GM12878 (cell line): Measurements from ENCODE around the gene C18orf63. TPM values are rescaled to one million over a fixed set of nuclear protein-coding genes. Genes with fewer than 3 reads are reported as not detected.

ENCODE experiments used
- ATAC-seq: fragments of 200-7000 bp; cut with Tn5 transposase; 3 replicates; pipeline ENCODE4 v1.9.1; 2020; ENCODE audit warnings: mild to moderate bottlenecking, moderate library complexity
- BruUV-seq: library from RNA; stranded (reverse); fragments of 400-500 nt; replicated peaks from 2 replicates; lab custom pipeline; 2021; lab: Mats Ljungman, UMichigan
- CTCF ChIA-PET: fragments of 300-600 bp; sonication (Branson Sonifier 250); formaldehyde crosslinking; extraction: SDS; loops from one replicate; lab custom pipeline; 2021; ENCODE audit warnings: inconsistent platforms; lab: Yijun Ruan, JAX
- POLR2A ChIA-PET: fragments of 350-600 bp; formaldehyde crosslinking; extraction: SDS; loops from one replicate; lab custom pipeline; 2021; ENCODE audit warnings: inconsistent platforms; lab: Charles Lee
- RAD21 ChIA-PET: fragments of 300-600 bp; sonication (Branson Sonifier 250); formaldehyde crosslinking; loops from one replicate; lab custom pipeline; 2023; ENCODE audit warnings: antibody characterized with exemption; ENCODE audit not compliant: unreplicated experiment; lab: Charles Lee
- SMC1A ChIA-PET: fragments of 300-600 bp; sonication (Branson Sonifier 250); formaldehyde crosslinking; loops from one replicate; lab custom pipeline; 2023; ENCODE audit not compliant: unreplicated experiment, uncharacterized antibody; lab: Charles Lee
- DNase-seq: peaks from one replicate; pipeline ENCODE4 v3.0.0-alpha.2; 2011; ENCODE audit warnings: low read depth, low spot score
- FAIRE-seq: peaks from 3 replicates; lab custom pipeline; 2011; peaks lifted over from hg19 to GRCh38; lab: Jason Lieb, UNC
- H2AFZ ChIP-seq: 2 replicates; pipeline ENCODE4 v1.6.0; 2011; ENCODE audit warnings: low read depth, low read length, control low read depth; ENCODE audit not compliant: control insufficient read depth
- H3K27ac ChIP-seq: 2 replicates; pipeline ENCODE4 v1.5.1; 2011; ENCODE audit warnings: control low read depth; ENCODE audit not compliant: control insufficient read depth, insufficient read depth
- H3K27me3 ChIP-seq, 2 experiments: replicated peaks in 1 of 2; 2 replicates each; pipeline versions ENCODE4 v1.6.0 to v1.6.1; 2011; ENCODE audit warnings: low read length in 1 of 2; ENCODE audit not compliant: control insufficient read depth in 2 of 2, insufficient read depth in 2 of 2
- H3K36me3 ChIP-seq, 2 experiments: 2 replicates each; pipeline ENCODE4 v1.5.1; 2011; ENCODE audit warnings: low read length in 1 of 2; ENCODE audit not compliant: control insufficient read depth in 2 of 2, insufficient read depth in 2 of 2
- H3K4me1 ChIP-seq: 2 replicates; pipeline ENCODE4 v1.6.1; 2011; ENCODE audit warnings: mild to moderate bottlenecking, low read length, moderate library complexity, mixed read lengths; ENCODE audit not compliant: control insufficient read depth, insufficient read depth
- H3K4me2 ChIP-seq: 2 replicates; pipeline ENCODE4 v1.6.0; 2011; ENCODE audit warnings: control low read depth; ENCODE audit not compliant: control insufficient read depth, insufficient read depth
- H3K4me3 ChIP-seq: fragments of 200-600 bp; sonication (generic); 2 replicates; pipeline ENCODE4 v1.5.1; 2016
- H3K79me2 ChIP-seq: 2 replicates; pipeline ENCODE4 v1.6.0; 2011; ENCODE audit warnings: low read length; ENCODE audit not compliant: control insufficient read depth, insufficient read depth
- H3K9ac ChIP-seq: 2 replicates; pipeline ENCODE4 v1.8.0; 2011; ENCODE audit warnings: low read length, control low read depth, mixed read lengths; ENCODE audit not compliant: control insufficient read depth, insufficient read depth
- H3K9me3 ChIP-seq: replicated peaks from 3 replicates; pipeline ENCODE4 v1.5.1; 2011; ENCODE audit warnings: mild to moderate bottlenecking, low read length; ENCODE audit not compliant: control insufficient read depth, insufficient read depth
- H4K20me1 ChIP-seq: 2 replicates; pipeline ENCODE4 v1.6.0; 2011; ENCODE audit not compliant: control insufficient read depth, insufficient read depth
- ATF7 ChIP-seq: fragments of 450-650 bp; IDR thresholded peaks from 2 replicates; pipeline ENCODE4 v1.6.1; 2016; ENCODE audit warnings: low read depth, mild to moderate bottlenecking
- CBFB ChIP-seq: IDR thresholded peaks from 2 replicates; pipeline ENCODE4 v1.6.1; 2016; ENCODE audit warnings: antibody characterized with exemption, low read depth
- FOS ChIP-seq: IDR thresholded peaks from 3 replicates; pipeline ENCODE4 v1.6.1; 2011; ENCODE audit warnings: borderline replicate concordance; ENCODE audit not compliant: insufficient read length; ENCODE audit errors: extremely low read depth
- GATAD2B ChIP-seq: fragments of 450-650 bp; conservative IDR thresholded peaks from 2 replicates; pipeline ENCODE4 v1.6.1; 2017; ENCODE audit warnings: low read depth, mild to moderate bottlenecking, moderate library complexity
- HCFC1 ChIP-seq: fragments of 150-350 bp; IDR thresholded peaks from 2 replicates; pipeline ENCODE4 v1.6.1; 2014; ENCODE audit warnings: low read length
- IKZF1 ChIP-seq: fragments of 450-650 bp; conservative IDR thresholded peaks from 2 replicates; pipeline ENCODE4 v1.6.1; 2017; ENCODE audit warnings: antibody characterized with exemption, mild to moderate bottlenecking
- MEF2B ChIP-seq: fragments of 450-650 bp; IDR thresholded peaks from 2 replicates; pipeline ENCODE4 v1.6.1; 2018; ENCODE audit warnings: mild to moderate bottlenecking, moderate library complexity; ENCODE audit not compliant: partially characterized antibody, poor library complexity, severe bottlenecking
- MYC ChIP-seq: IDR thresholded peaks from 2 replicates; pipeline ENCODE4 v1.6.1; 2011; ENCODE audit warnings: mild to moderate bottlenecking, low read length, moderate library complexity, inconsistent platforms; ENCODE audit not compliant: insufficient read depth, insufficient replicate concordance, insufficient read length, severe bottlenecking
- POLR2A ChIP-seq: IDR thresholded peaks from 2 replicates; pipeline ENCODE4 v1.6.1; 2011; ENCODE audit warnings: low read depth, mild to moderate bottlenecking, low read length
- SMARCA5 ChIP-seq: fragments of 450-650 bp; IDR thresholded peaks from 2 replicates; pipeline ENCODE4 v1.6.1; 2017; ENCODE audit warnings: mild to moderate bottlenecking
- SP1 ChIP-seq: IDR thresholded peaks from one replicate; pipeline ENCODE4 v1.6.1; 2011; ENCODE audit warnings: low read depth, low read length
- SUPT20H ChIP-seq: IDR thresholded peaks from 2 replicates; pipeline ENCODE4 v1.6.1; 2011; ENCODE audit warnings: low read depth, mild to moderate bottlenecking, low read length, moderate library complexity, borderline replicate concordance; ENCODE audit not compliant: control insufficient read depth
- TAF1 ChIP-seq: IDR thresholded peaks from 2 replicates; pipeline ENCODE4 v1.6.1; 2011; ENCODE audit warnings: mild to moderate bottlenecking, low read depth, low read length, borderline replicate concordance
- YBX1 ChIP-seq: fragments of 450-650 bp; IDR thresholded peaks from 2 replicates; pipeline ENCODE4 v1.6.1; 2016; ENCODE audit warnings: antibody characterized with exemption
- ZZZ3 ChIP-seq: IDR thresholded peaks from 2 replicates; pipeline ENCODE4 v1.6.1; 2011; ENCODE audit warnings: low read depth; ENCODE audit not compliant: control insufficient read depth, insufficient read length
- WGBS: methylation state at CpG from one replicate; pipeline ENCODE4 v1.1.6; 2016; ENCODE audit warnings: low lambda C conversion rate; ENCODE audit not compliant: insufficient replicate concordance, insufficient coverage; ENCODE audit errors: missing lambda C conversion rate; 5-methylcytosine and 5-hydroxymethylcytosine counted together
- in situ Hi-C: fragments of 300-500 bp; cut with MboI; formaldehyde crosslinking; loops from 9 replicates; pipeline ENCODE4 v1.14.3; 2018; ENCODE audit warnings: mixed read lengths
- intact Hi-C: fragments of 100-400 bp; cut with micrococcal nuclease; formaldehyde crosslinking; loops from one replicate; pipeline ENCODE4 v1.14.2; 2022; ENCODE audit not compliant: unreplicated experiment
- polyA plus RNA-seq, 11 experiments: library from polyadenylated mRNA; depleted of rRNA in 4 of 11; unstranded in 6 of 11; stranded (reverse) in 5 of 11; fragments of >200 nt; fragmentation: Nextera tagmentation in 4 of 11; fragmentation: Illumina TruSeq in 1 of 11; extraction: Ambion mirVana in 4 of 11; extraction: Trizol in 1 of 11; gene quantifications; 1 replicate in 1 of 11; 2 replicates in 10 of 11; pipeline versions ENCODE4 v1.2.1 to v1.2.3, GENCODE V29; 2011 to 2016; ENCODE audit warnings: inconsistent platforms in 2 of 11, missing spikeins in 2 of 11, low read depth in 1 of 11
- total RNA-seq, 4 experiments: library from RNA; depleted of rRNA in 3 of 4; stranded (reverse); fragments of >200 nt in 3 of 4; fragmentation: Illumina TruSeq in 1 of 4; extraction: Trizol in 1 of 4; gene quantifications; 2 replicates each; pipeline versions ENCODE4 v1.2.1 to v1.2.3, GENCODE V29; 2013 to 2021

Gene C18orf63
- total and polyA plus RNA-seq, 10 of the 15 experiments (the other 5 are each of a cell fraction or from before 2014, with no cell fraction given) = not detected

DNA sequence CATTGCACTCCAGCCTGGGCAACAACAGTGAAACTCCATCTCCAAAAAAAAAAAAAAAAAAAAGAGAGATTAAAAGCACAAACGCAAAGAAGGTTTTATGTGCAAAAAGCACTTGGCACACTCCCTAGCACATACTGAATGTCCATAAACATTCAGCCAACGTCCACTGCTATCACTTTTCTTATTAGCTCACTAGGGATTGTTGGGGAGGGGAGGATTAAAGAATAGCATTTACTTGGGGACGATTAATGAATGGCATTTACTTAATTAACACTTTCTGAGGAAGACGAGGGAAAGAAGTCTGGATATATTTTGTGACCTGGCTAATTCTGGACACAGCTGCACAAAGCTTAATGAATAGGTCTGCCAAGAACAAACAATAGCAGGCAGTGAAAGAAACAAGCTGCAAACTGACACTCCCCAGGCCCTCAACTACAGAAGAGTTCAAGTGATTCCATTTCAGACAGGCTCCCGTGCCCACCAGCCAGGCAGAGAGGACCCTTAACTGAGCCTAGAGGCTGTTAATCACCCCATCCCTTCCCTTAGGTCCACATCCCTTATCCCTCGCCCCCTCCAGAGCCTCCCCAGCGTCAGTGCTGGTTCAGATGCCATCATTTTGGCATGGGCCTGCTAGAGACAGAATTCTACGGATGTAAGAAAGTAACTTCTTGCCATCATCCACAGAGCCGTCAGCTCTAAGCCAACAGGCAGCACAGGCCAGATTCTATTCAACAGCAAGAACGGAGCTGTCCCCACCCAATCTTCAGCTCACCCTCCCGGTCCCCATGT lies 31.3 kb upstream of the C18orf63 start:
- no peak for ATAC-seq
- DNase-seq = no peak
- intact Hi-C loops = no loop called here
- ChIA-PET CTCF (interaction anchor here (0.8 kb wide), 1 partner anchor 18 kb away, joined by 3 read pairs; no protein-coding TSS in a partner anchor), SMC1A (interaction anchor here (0.8 to 1.0 kb wide), 2 partner anchors 8 to 43 kb away, joined by 3 read pairs; no protein-coding TSS in a partner anchor), POLR2A (interaction anchor here (0.9 kb wide), 1 partner anchor 9 kb away, joined by 3 read pairs; no protein-coding TSS in a partner anchor), RAD21 (interaction anchor here (0.7 kb wide), 1 partner anchor 452 kb away, joined by 3 read pairs; no protein-coding TSS in a partner anchor)
- Histone ChIP-seq H3K27me3 (no peaks in the 10 kb centered on the region), H3K4me3 (no peak overlapping the region), H3K4me1 (peaks cover 7% of the 10 kb centered on the region), H4K20me1 (no peaks in the 10 kb centered on the region), H3K27ac (no peak overlapping the region), H3K9ac (no peak overlapping the region), H3K4me2 (no peak overlapping the region), H3K9me3 (no peaks in the 10 kb centered on the region), H3K79me2 (peaks cover 1% of the 10 kb centered on the region; the same call in 1 of the 2 replicates), H2AFZ (no peak overlapping the region), H3K36me3 (no peaks in the 10 kb centered on the region)
- no TSS peak for BruUV-seq
- FAIRE-seq = no peak
- WGBS = 83% methylated on average over 11 of the region's 11 CpGs
- TF ChIP-seq GATAD2B (no peak), FOS (no peak), POLR2A (no peak), SP1 (no peak), MEF2B (no peak), SUPT20H (no peak), YBX1 (no peak), SMARCA5 (no peak), CBFB (no peak), MYC (no peak), ZZZ3 (no peak), HCFC1 (no peak), TAF1 (no peak), ATF7 (no peak), IKZF1 (no peak)
- in situ Hi-C loops = no loop called here
